IMR-90 (cell line): ENCODE measurements around the gene CREBBP. TPM values are rescaled to one million over a fixed set of nuclear protein-coding genes. Genes with fewer than 3 reads are reported as not detected.

Source experiments
- ATAC-seq: fragments of 200-7000 bp; cut with Tn5 transposase; 2 replicates; pipeline ENCODE4 v1.9.1; 2020; ENCODE audit warnings: low read depth, mild to moderate bottlenecking, moderate library complexity
- BruUV-seq: library from RNA; stranded (reverse); fragments of 400-500 nt; replicated peaks from 2 replicates; lab custom pipeline; 2021; lab: Mats Ljungman, UMichigan
- CTCF ChIA-PET: fragments of 300-600 bp; formaldehyde crosslinking; extraction: SDS; loops from one replicate; lab custom pipeline; 2021; ENCODE audit warnings: antibody characterized with exemption; lab: Yijun Ruan, JAX
- POLR2A ChIA-PET: fragments of 300-600 bp; sonication (Branson Sonifier 250); formaldehyde crosslinking; loops from one replicate; lab custom pipeline; 2022; ENCODE audit warnings: antibody characterized with exemption; ENCODE audit not compliant: unreplicated experiment; lab: Charles Lee
- DNase-seq: peaks from one replicate; pipeline ENCODE4 v3.0.0; 2013
- H2AFZ ChIP-seq: replicated peaks from 2 replicates; pipeline ENCODE3; 2013; ENCODE audit warnings: low read length, mild to moderate bottlenecking; ENCODE audit not compliant: poor library complexity
- H2AK5ac ChIP-seq: 2 replicates; pipeline ENCODE4 v1.6.1; 2013; ENCODE audit warnings: low read depth, low read length, inconsistent platforms
- H2AK9ac ChIP-seq: replicated peaks from 2 replicates; pipeline ENCODE3; 2013; ENCODE audit warnings: mild to moderate bottlenecking, low read depth, low read length, moderate library complexity; ENCODE audit not compliant: poor library complexity
- H2BK120ac ChIP-seq: 2 replicates; pipeline ENCODE4 v1.6.1; 2013; ENCODE audit warnings: low read depth, low read length, inconsistent platforms
- H2BK15ac ChIP-seq: 3 replicates; pipeline ENCODE4 v1.6.1; 2013; ENCODE audit warnings: low read depth, low read length, inconsistent platforms
- H2BK20ac ChIP-seq: 2 replicates; pipeline ENCODE4 v1.6.1; 2013; ENCODE audit warnings: low read depth, mild to moderate bottlenecking, inconsistent platforms, low read length, moderate library complexity
- H2BK5ac ChIP-seq: 2 replicates; pipeline ENCODE4 v1.6.1; 2013; ENCODE audit warnings: mild to moderate bottlenecking, low read depth, low read length, inconsistent platforms; ENCODE audit not compliant: poor library complexity, severe bottlenecking
- H3K14ac ChIP-seq: replicated peaks from 2 replicates; pipeline ENCODE4 v1.6.1; 2013; ENCODE audit warnings: low read depth, low read length, inconsistent platforms
- H3K18ac ChIP-seq: 2 replicates; pipeline ENCODE4 v1.6.1; 2013; ENCODE audit warnings: low read depth, low read length, control low read depth
- H3K23ac ChIP-seq: 2 replicates; pipeline ENCODE4 v1.6.1; 2013; ENCODE audit warnings: low read depth, low read length, inconsistent platforms
- H3K27ac ChIP-seq: 2 replicates; pipeline ENCODE4 v1.5.1; 2013; ENCODE audit warnings: mild to moderate bottlenecking, control low read depth, low read length; ENCODE audit not compliant: insufficient read depth
- H3K27me3 ChIP-seq: 2 replicates; pipeline ENCODE4 v1.6.1; 2013; ENCODE audit warnings: low read length; ENCODE audit not compliant: control insufficient read depth, insufficient read depth
- H3K36me3 ChIP-seq: 2 replicates; pipeline ENCODE4 v1.6.1; 2013; ENCODE audit warnings: low read length, mixed read lengths; ENCODE audit not compliant: control insufficient read depth, insufficient read depth
- H3K4ac ChIP-seq: 2 replicates; pipeline ENCODE4 v1.6.1; 2013; ENCODE audit warnings: low read depth, low read length, inconsistent platforms
- H3K4me1 ChIP-seq: 2 replicates; pipeline ENCODE4 v1.6.1; 2013; ENCODE audit warnings: low read length, mixed read lengths; ENCODE audit not compliant: control insufficient read depth, insufficient read depth
- H3K4me2 ChIP-seq: 2 replicates; pipeline ENCODE4 v1.6.1; 2013; ENCODE audit warnings: low read depth, mild to moderate bottlenecking, control low read depth, low read length, moderate library complexity
- H3K4me3 ChIP-seq: 2 replicates; pipeline ENCODE4 v1.5.1; 2013; ENCODE audit warnings: low read depth, mild to moderate bottlenecking, control low read depth, low read length, moderate library complexity; ENCODE audit not compliant: insufficient read depth
- H3K56ac ChIP-seq: 2 replicates; pipeline ENCODE4 v1.6.1; 2013; ENCODE audit warnings: low read length, inconsistent platforms; ENCODE audit not compliant: insufficient read depth; ENCODE audit errors: extremely low read depth
- H3K79me1 ChIP-seq, 2 experiments: 2 replicates each; pipeline ENCODE4 v1.6.1; 2013; ENCODE audit warnings: low read length in 2 of 2, inconsistent platforms in 1 of 2, low read depth in 1 of 2
- H3K9ac ChIP-seq: 2 replicates; pipeline ENCODE4 v1.6.1; 2013; ENCODE audit warnings: low read depth, low read length, control low read depth
- H3K9me1 ChIP-seq: 2 replicates; pipeline ENCODE4 v1.6.1; 2013; ENCODE audit warnings: low read length, inconsistent platforms; ENCODE audit not compliant: insufficient read depth
- H3K9me3 ChIP-seq: 2 replicates; pipeline ENCODE4 v1.6.1; 2013; ENCODE audit warnings: low read length; ENCODE audit not compliant: control insufficient read depth, insufficient read depth
- H4K20me1 ChIP-seq: 2 replicates; pipeline ENCODE4 v1.6.1; 2013; ENCODE audit warnings: low read length, inconsistent platforms; ENCODE audit not compliant: insufficient read depth
- H4K5ac ChIP-seq: 2 replicates; pipeline ENCODE4 v1.6.1; 2013; ENCODE audit warnings: mild to moderate bottlenecking, low read depth, low read length, control low read depth
- H4K8ac ChIP-seq, 2 experiments: 2 replicates each; pipeline ENCODE4 v1.6.1; 2013; ENCODE audit warnings: low read depth in 2 of 2, low read length in 2 of 2, control low read depth in 1 of 2, inconsistent platforms in 1 of 2
- H4K91ac ChIP-seq: 2 replicates; pipeline ENCODE4 v1.6.1; 2013; ENCODE audit warnings: low read depth, low read length, inconsistent platforms; ENCODE audit not compliant: insufficient read depth
- BHLHE40 ChIP-seq: fragments of 150-350 bp; IDR thresholded peaks from 2 replicates; pipeline ENCODE4 v1.6.1; 2016; ENCODE audit warnings: mild to moderate bottlenecking, low read depth, low read length
- CEBPB ChIP-seq: IDR thresholded peaks from 2 replicates; pipeline ENCODE4 v1.6.1; 2012; ENCODE audit warnings: low read depth, low read length, improper control_type of control experiment
- CHD1 ChIP-seq: IDR thresholded peaks from 2 replicates; pipeline ENCODE4 v1.6.1; 2012; ENCODE audit warnings: low read depth, low read length, improper control_type of control experiment
- CTCF ChIP-seq: conservative IDR thresholded peaks from 2 replicates; pipeline ENCODE4 v1.5.1; 2012; ENCODE audit warnings: mild to moderate bottlenecking, low read depth, low read length, improper control_type of control experiment
- ELK1 ChIP-seq: fragments of 150-350 bp; IDR thresholded peaks from 2 replicates; pipeline ENCODE4 v1.6.1; 2016; ENCODE audit warnings: low read depth, mild to moderate bottlenecking, low read length, moderate library complexity, borderline replicate concordance
- FOS ChIP-seq: fragments of 150-350 bp; IDR thresholded peaks from 2 replicates; pipeline ENCODE4 v1.6.1; 2016; ENCODE audit warnings: low read depth, low read length
- MAFK ChIP-seq: IDR thresholded peaks from 2 replicates; pipeline ENCODE4 v1.6.1; 2012; ENCODE audit warnings: low read depth, low read length, improper control_type of control experiment
- MAZ ChIP-seq: IDR thresholded peaks from 2 replicates; pipeline ENCODE4 v1.6.1; 2012; ENCODE audit warnings: low read depth, mild to moderate bottlenecking, low read length, improper control_type of control experiment, moderate library complexity, borderline replicate concordance
- MXI1 ChIP-seq: IDR thresholded peaks from 2 replicates; pipeline ENCODE4 v1.6.1; 2012; ENCODE audit warnings: low read depth, mild to moderate bottlenecking, low read length, moderate library complexity, borderline replicate concordance
- NFE2L2 ChIP-seq: fragments of 150-350 bp; IDR thresholded peaks from 2 replicates; pipeline ENCODE4 v1.6.1; 2016; ENCODE audit warnings: low read depth, mild to moderate bottlenecking, low read length
- POLR2A ChIP-seq: IDR thresholded peaks from 2 replicates; pipeline ENCODE4 v1.6.1; 2012; ENCODE audit warnings: mild to moderate bottlenecking, low read depth, low read length
- RAD21 ChIP-seq: IDR thresholded peaks from 2 replicates; pipeline ENCODE4 v1.6.1; 2012; ENCODE audit warnings: low read length, improper control_type of control experiment
- RCOR1 ChIP-seq: IDR thresholded peaks from 2 replicates; pipeline ENCODE4 v1.6.1; 2012; ENCODE audit warnings: mild to moderate bottlenecking, low read length, improper control_type of control experiment; ENCODE audit not compliant: insufficient replicate concordance
- RFX5 ChIP-seq: IDR thresholded peaks from 2 replicates; pipeline ENCODE4 v1.8.0; 2012; ENCODE audit warnings: low read depth, mild to moderate bottlenecking, low read length, moderate library complexity
- SMC3 ChIP-seq: fragments of 150-350 bp; IDR thresholded peaks from 2 replicates; pipeline ENCODE4 v1.6.1; 2016; ENCODE audit warnings: low read depth, mild to moderate bottlenecking, antibody characterized with exemption, low read length, moderate library complexity
- USF2 ChIP-seq: fragments of 150-350 bp; IDR thresholded peaks from 2 replicates; pipeline ENCODE4 v1.6.1; 2017; ENCODE audit warnings: mild to moderate bottlenecking, antibody characterized with exemption, low read length, low read depth
- WGBS, 2 experiments: methylation state at CpG; one replicate each; pipeline versions ENCODE4 v1.1.5 to v1.1.7; 2013; ENCODE audit warnings: missing lambda C conversion rate in 2 of 2; ENCODE audit not compliant: insufficient read length in 1 of 2; ENCODE audit errors: extremely low coverage in 2 of 2; 5-methylcytosine and 5-hydroxymethylcytosine counted together
- dilution Hi-C: fragments of 300-500 bp; cut with HindIII; formaldehyde crosslinking; loops from one replicate; pipeline ENCODE4 v1.14.3; 2018; ENCODE audit warnings: low sequenced_read_pairs; ENCODE audit not compliant: unreplicated experiment
- in situ Hi-C: fragments of 300-500 bp; cut with MboI; formaldehyde crosslinking; loops from 3 replicates; pipeline ENCODE4 v1.14.3; 2019; ENCODE audit warnings: low sequenced_read_pairs, inconsistent platforms, mixed read lengths
- intact Hi-C: fragments of 100-400 bp; cut with micrococcal nuclease; formaldehyde crosslinking; loops from 2 replicates; pipeline ENCODE4 v1.10.0; 2022
- polyA plus RNA-seq, 3 experiments: library from polyadenylated mRNA; depleted of rRNA; stranded (reverse); fragments of >200 nt; gene quantifications; 2 replicates each; pipeline ENCODE4 v1.2.3, GENCODE V29; 2012; ENCODE audit warnings: low replicate concordance in 1 of 3
- total RNA-seq: library from RNA; depleted of rRNA; stranded (reverse); fragments of >200 nt; gene quantifications from 2 replicates; pipeline ENCODE4 v1.2.3, GENCODE V29; 2012

Gene CREBBP
- total and polyA plus RNA-seq, 2 of the 4 experiments (the other 2 are of a cell fraction): 7.3 to 12.5 TPM

- Histone ChIP-seq H2AK5ac (no peak overlapping the region), H3K36me3 (no peaks in the 10 kb centered on the region), H3K9ac (no peak overlapping the region), H3K23ac (no peak overlapping the region), H2BK5ac (no peak overlapping the region), H2AK9ac (no peak overlapping the region), H4K91ac (no peak overlapping the region), H3K4me2 (no peak overlapping the region), H4K8ac (no peak overlapping the region), H4K5ac (no peak overlapping the region), H3K14ac (no peak overlapping the region), H4K20me1 (no peaks in the 10 kb centered on the region), H3K79me1 (no peaks in the 10 kb centered on the region), H2AFZ (no peak overlapping the region), H3K9me1 (no peaks in the 10 kb centered on the region), H3K27ac (no peak overlapping the region), H3K9me3 (peaks cover 12% of the 10 kb centered on the region), H2BK20ac (no peak overlapping the region), H2BK15ac (no peak overlapping the region), H3K27me3 (no peaks in the 10 kb centered on the region), H3K4me1 (no peaks in the 10 kb centered on the region), H3K4me3 (no peak overlapping the region), H3K56ac (no peak overlapping the region), H3K4ac (no peak overlapping the region), H3K18ac (no peak overlapping the region), H2BK120ac (no peak overlapping the region)
- dilution Hi-C loops (no loop called here), intact Hi-C loops (no loop called here), in situ Hi-C loops (no loop called here)
- WGBS, 2 experiments: 90% methylated on average over 4 of the region's 8 CpGs; no CpG with 5 or more reads in 1 of the 2 experiments
- POLR2A ChIA-PET: no interaction called here
- TF ChIP-seq POLR2A: no peak
- no peak for TF ChIP-seq USF2
- no peak for TF ChIP-seq MAZ
- TF ChIP-seq RCOR1: no peak
- no peak for TF ChIP-seq FOS
- no peak for TF ChIP-seq SMC3
- TF ChIP-seq MAFK: no peak
- no peak for TF ChIP-seq MXI1
- no peak for TF ChIP-seq BHLHE40
- no peak for TF ChIP-seq CEBPB
- no peak for TF ChIP-seq RAD21
- TF ChIP-seq RFX5: no peak
- TF ChIP-seq CTCF: no peak
- TF ChIP-seq NFE2L2: no peak
- no peak for TF ChIP-seq CHD1
- TF ChIP-seq ELK1: no peak
- ATAC-seq: no peak
- no peak for DNase-seq
- CTCF ChIA-PET: interaction anchor here (0.8 kb wide), 1 partner anchor 19 kb away, joined by 4 read pairs; no protein-coding TSS in a partner anchor
- BruUV-seq: no TSS peak
These were observed 39.7 kb upstream of the CREBBP start for GRCh38 chr16:3920206-3920605.
